Fibroblast of upper back skin (primary cell): ENCODE results near the gene POLR1E.
"Not testable (repeated sequence)": the region's sequence is repeated elsewhere in the genome, so short reads cannot be mapped to it uniquely, and the experiment has no call there.

Experiments used
- DNase-seq: peaks from one replicate; pipeline ENCODE4 v3.0.0-alpha.2; 2013

POLR1E gene

DNA sequence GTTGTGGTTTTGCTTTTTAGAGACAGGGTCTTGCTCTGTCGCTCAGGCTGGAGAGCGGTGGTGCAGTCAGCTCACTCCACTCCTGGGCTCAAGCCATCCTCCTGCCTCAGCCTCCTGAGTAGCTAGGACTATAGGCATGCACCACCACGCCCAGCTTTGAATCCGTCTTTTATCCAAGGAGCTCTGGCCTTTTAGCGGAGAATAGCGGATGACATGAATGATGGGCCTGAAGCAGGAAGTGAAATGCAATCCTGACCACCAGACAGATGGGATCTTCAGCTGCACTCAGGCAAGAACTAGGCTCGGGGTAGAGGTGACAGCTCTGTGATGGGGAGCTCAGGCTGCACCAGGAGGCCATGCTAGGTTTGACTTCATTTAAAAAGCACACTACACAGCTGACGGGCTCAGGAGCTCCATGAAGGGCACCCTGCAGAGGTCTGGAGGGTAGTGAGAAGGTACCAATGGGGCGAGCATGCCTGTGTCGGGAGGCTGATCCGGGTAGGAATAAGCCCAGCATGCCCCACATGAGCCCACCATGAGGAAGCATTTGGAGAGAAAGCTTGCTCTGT lies 21.9 kb downstream of the POLR1E start:
- DNase-seq: no peak

DNA sequence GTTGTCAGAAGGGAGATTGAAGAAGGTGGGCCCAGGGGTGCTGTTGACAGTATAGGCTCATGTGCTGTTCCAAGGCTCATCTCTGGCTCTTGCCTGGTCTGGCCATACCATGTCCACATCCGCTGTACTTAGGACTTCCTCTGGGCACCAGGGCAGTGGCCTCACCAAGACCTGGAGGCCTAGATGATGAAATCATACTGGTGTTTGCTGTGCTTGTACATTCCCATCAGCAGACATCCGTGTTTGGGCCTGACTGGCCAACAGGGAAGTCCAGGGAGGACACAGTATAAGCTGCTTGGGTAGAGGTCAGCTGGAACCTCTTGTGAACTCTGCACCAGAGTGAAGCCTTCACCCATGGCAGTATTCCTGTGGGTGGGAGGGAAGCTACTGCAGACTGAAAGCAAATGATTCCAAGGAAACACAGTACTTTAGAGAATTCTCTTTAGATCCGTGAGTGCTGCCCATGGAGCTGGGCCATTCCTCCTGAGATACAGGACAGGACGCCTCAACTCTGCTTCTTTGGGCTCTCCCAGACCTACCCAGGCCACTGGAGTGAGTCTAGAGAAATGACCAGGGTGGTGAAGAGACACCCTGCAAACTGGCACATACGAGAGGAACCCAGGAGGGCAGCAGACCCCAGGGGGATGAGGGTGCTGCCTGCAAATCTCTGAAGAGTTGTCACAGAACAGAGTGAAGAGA lies 22.5 kb downstream of the POLR1E start:
- no peak for DNase-seq

GRCh38 chr9:37508834-37509206 lies 23.1 kb downstream of the POLR1E start:
- no peak for DNase-seq

DNA sequence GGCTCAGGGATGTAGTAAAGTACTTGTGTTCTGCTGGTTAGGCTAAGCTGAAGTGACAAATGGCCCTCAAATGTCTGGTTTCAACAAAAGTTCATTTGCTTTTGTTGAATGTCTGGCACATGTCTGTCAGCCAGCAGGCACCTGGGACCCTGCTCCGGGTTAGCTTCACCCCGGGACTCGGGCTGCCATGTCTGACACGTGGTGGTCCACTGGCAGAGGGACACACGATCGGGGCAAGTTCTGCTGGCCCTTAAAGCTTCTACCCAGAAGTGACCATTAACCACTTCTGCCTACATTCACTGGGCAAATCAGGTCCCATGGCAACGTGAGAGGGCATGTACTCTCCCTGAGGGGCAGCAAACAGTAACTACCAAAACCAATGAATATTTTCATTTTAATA lies 23.8 kb downstream of the POLR1E start:
- DNase-seq: no peak

DNA sequence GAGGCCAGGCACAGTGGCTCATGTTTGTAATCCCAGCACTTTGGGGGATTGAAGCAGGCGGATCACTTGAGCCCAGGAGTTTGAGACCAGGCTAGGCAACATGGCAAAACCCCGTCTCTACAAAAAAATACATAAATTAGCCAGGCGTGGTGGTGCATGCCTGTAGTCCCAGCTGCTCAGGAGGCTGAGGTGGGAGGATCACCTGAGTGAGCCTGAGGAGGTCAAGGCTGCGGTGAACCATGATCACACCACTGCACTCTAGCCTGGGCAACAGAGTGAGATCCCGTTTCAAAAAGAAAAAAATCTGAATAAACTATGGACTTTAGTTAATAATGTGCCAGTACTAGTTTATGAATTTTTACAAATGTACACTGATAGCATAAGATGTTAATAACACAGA lies 24.3 kb downstream of the POLR1E start:
- not testable (repeated sequence) for DNase-seq

- DNase-seq: no peak
Measured at GRCh38 chr9:37511016-37512010, 25.6 kb downstream of the POLR1E start.

DNA sequence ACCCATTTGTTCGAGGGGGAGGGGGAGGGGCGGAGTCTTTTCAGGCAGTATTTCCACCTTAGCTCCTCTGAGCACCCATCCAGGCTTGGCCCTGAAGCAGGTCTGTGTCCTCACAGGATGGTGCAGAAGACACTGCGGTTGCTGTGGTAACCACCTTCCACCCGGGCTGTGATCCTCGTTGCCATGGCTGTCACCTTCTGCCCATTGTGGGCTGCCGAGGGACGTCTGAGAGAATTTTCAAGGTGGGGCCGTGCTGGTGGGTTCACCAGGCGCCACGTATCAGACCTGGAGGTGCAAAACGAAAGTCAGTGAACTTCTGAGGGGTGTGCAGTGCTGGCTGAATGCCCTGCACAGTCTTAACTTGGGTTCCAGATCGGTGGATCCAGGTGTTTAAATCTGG lies 26.7 kb downstream of the POLR1E start:
- DNase-seq: no peak

DNA sequence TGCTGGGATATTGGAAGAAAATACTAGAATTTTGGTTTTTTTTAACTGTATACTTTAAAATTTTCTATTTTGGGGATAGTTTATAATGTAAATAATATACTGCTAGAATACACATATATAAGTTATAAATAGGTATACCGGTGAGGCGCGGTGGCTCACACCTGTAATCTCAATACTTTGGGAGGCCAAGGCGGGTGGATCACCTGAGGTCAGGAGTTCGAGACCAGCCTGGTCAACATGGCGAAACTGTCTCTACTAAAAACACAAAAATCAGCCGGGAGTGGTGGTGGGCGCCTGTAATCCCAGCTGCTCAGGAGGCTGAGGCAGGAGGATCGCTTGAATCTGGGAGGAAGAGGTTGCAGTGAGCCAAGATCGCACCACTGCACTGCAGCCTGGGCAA lies 28.7 kb downstream of the POLR1E start:
- DNase-seq: not testable (repeated sequence)

GRCh38 chr9:37514999-37515398 lies 29.3 kb downstream of the POLR1E start:
- DNase-seq: no peak

- no peak for DNase-seq
Measured at GRCh38 chr9:37515620-37516258, 30.0 kb downstream of the POLR1E start.

GRCh38 chr9:37517923-37518322 lies 32.2 kb downstream of the POLR1E start:
- no peak for DNase-seq

DNA sequence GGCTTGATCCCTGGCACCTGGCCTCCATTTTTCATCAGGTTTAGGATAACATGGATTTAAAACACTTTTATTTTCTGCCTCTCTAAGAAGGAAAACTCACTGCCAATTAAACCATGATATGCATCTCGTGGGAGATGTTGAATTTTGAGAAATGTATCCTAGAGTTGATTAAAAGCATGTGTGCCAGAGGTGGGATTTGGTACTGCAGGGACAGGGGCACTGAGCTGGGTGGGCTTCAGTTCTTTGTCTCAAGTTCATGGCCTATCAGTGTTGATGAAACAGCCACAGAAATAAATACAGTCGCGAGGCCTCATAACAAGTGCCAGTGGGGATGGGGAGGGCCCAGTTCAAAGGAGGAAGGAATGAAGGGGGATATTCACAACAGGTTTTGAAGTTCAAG lies 34.9 kb downstream of the POLR1E start:
- no peak for DNase-seq

DNA sequence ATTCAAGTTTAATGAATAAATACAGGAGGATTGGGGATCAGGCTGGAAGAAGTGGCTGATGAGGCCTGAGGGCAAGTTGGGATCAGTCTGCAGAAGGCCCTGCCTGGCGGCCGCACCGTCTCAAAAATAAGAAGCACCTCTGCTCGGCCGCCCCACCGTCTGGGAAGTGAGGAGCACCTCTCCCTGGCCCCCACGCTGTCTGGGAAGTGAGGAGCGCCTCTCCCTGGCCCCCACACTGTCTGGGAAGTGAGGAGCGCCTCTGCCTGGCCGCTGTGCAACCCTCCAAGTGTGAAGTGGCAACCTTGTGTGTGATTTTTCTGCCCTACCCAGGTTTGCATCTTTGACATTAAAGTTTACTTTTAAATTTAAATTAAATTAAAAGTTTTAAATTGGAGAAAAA lies 35.4 kb downstream of the POLR1E start:
- DNase-seq: no peak

DNA sequence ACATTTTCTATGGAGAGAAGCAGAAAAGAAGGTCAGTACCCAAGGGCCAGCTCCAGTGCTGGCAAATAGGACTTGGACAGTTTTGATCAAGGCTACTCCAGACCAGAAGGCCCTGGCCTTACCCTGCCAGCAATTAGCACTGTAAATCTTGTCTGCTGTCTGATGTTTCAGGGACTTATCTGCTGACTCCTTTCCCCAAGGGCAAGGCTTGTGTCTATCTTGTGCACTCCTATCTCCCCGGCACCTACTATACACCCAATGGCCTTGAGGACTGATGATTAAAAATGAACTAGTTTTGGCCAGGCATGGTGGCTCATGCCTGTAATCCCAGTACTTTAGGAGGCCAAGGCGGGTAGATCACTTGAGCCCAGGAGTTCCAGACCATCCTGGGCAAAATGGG lies 37.2 kb downstream of the POLR1E start:
- no peak for DNase-seq

GRCh38 chr9:37523916-37524315 lies 38.2 kb downstream of the POLR1E start:
- no peak for DNase-seq

- DNase-seq: no peak
Measured at GRCh38 chr9:37528652-37529471, 43.1 kb downstream of the POLR1E start.

DNA sequence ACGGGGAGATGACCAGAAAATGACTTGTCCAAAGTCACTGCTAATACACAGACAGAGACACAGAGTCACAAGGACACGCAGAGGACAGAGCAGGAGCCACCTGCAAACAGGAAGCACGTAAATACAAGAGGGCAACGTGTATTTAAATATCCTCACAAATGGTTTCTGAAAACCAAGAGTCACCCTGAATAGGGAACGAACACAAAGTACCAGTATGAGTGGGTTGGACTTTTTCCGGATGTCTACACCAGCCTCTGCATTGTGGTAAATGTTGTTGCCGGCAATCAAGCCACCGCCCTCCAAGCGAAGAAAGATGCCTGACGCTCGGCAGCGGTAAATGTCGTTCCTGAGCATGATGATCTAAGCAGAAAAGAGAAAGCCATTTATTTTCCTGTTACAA lies 46.0 kb downstream of the POLR1E start:
- no peak for DNase-seq

DNA sequence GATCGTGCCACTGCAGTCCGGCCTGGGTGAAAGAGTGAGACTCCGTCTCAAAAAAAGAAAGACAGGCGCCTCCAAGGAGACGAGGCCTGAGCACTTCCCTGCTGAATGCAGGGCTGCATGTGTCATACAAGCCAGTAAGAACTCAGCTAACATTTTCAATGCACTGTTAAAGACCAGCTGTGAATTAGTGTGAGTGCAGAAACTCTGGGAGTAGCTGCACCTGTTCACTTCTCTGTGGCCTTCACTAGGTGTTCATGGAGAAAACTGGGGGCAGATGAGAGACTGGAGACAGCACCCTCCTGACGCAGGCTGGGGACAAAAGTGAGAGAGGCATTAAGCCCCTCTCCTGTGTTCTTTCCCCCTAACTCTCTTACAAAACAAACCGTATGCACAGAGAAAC lies 48.7 kb downstream of the POLR1E start:
- DNase-seq: no peak

DNA sequence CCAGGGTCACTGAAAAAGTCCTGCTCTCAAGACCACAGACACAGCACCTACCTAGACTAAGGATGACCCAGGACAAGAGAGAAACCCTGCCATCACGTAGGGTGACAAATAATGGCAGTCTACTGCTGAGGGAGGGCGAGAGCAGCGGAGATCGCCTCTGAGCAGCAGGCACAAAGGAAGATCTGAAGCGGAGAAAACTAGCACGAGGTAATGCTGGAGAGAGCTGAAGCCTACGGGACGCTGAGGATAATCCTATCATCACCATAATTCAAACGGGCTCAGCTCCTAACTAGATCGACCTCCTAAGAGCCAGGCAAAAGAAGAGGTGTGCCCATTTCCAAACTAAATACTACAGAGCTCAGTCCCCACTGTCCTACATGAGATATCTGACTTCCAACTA lies 49.2 kb downstream of the POLR1E start:
- DNase-seq: no peak

- DNase-seq: no peak
Measured at GRCh38 chr9:37538099-37538498, 52.4 kb downstream of the POLR1E start.

DNA sequence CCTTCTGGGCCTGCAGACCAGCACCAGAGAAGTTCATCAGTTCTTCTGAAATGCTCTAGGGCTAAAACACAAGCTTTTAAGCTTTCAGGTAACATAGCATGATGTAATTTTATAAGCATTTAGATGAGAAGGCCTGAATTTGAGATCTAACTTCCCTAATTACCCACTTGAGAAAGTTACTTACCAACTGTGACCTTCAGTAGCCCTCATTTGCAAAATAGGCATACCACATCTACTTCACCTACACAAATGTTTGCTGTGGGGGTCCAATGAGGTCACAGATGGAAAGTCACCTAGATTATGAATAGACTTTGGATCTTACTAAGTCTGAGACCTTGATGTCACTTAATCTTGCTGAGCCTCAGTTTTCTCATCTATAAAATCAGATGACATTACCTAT lies 53.9 kb downstream of the POLR1E start:
- DNase-seq: no peak

GRCh38 chr9:37540634-37541033 lies 54.9 kb downstream of the POLR1E start:
- no peak for DNase-seq

GRCh38 chr9:37541465-37541864 lies 55.7 kb downstream of the POLR1E start:
- no peak for DNase-seq
